ENCODE results near the gene GSTM5. TPM values are rescaled to one million over a fixed set of nuclear protein-coding genes. Genes with fewer than 3 reads are reported as not detected.
A peak's percentile ranks its signal among the peaks of the same experiment; 100 is the strongest.

The GSTM5 gene
- total and polyA plus RNA-seq, 2 of the 8 experiments (the other 6 are each of a cell fraction or from before 2014, with no cell fraction given), result 0.24 to 0.89 TPM

- Histone ChIP-seq H3K27me3 (replicated peaks in 1 of 4; ENCODE audit: control insufficient read depth in 3 of 4, extremely low read depth in 1 of 4, insufficient read depth in 3 of 4, low read length in 3 of 4) (no peaks in the 10 kb centered on the region), H3K4me1 (replicated peaks in 1 of 4; ENCODE audit: control insufficient read depth in 3 of 4, insufficient read depth in 4 of 4, low read length in 3 of 4) (no peaks in the 10 kb centered on the region), H2AFZ (ENCODE audit: low read length) (no peak overlapping the region), H3K14ac (ENCODE audit: insufficient read length) (no peak overlapping the region), H3K23me2 (ENCODE audit: low read depth, low read length) (no peaks in the 10 kb centered on the region), H3K56ac (replicated peaks; ENCODE audit: insufficient read length, low read depth, low read length) (no peak overlapping the region), H2BK15ac (ENCODE audit: low read length) (no peak overlapping the region), H3K4me3 (ENCODE audit: extremely low read depth in 1 of 4, insufficient read depth in 2 of 4, low read depth in 3 of 4, low read length in 4 of 4) (no peak overlapping the region), H3K9ac (replicated peaks in 1 of 4; ENCODE audit: extremely low read depth in 1 of 4, low read depth in 3 of 4, low read length in 3 of 4) (no peak overlapping the region), H3K79me2 (ENCODE audit: control insufficient read depth in 1 of 2, insufficient read depth in 2 of 2, low read length in 2 of 2) (no peaks in the 10 kb centered on the region), H3K9me3 (ENCODE audit: insufficient read depth in 2 of 2, low read depth in 1 of 2, low read length in 1 of 2) (peaks cover 7% of the 10 kb centered on the region in 2 experiments), H4K20me1 (replicated peaks in 1 of 2; ENCODE audit: control insufficient read depth in 1 of 2, insufficient read depth in 2 of 2, low read length in 2 of 2) (no peaks in the 10 kb centered on the region), H3K4ac (replicated peaks; ENCODE audit: insufficient read length, low read depth, low read length) (no peak overlapping the region), H4K5ac (ENCODE audit: insufficient read length, low read depth, low read length) (no peak overlapping the region), H4K91ac (replicated peaks; ENCODE audit: insufficient read length, low read length) (no peak overlapping the region), H4K8ac (ENCODE audit: extremely low read depth, insufficient read depth, low read length) (no peak overlapping the region), H3K36me3 (ENCODE audit: control insufficient read depth in 2 of 4, insufficient read depth in 4 of 4, low read length in 3 of 4) (no peaks in the 10 kb centered on the region), H2BK12ac (ENCODE audit: low read depth, low read length) (no peak overlapping the region), H3K4me2 (ENCODE audit: insufficient read depth in 1 of 2, low read depth in 2 of 2, low read length in 2 of 2) (no peak overlapping the region), H3K27ac (ENCODE audit: low read depth, low read length) (no peak overlapping the region), H2BK120ac (replicated peaks; ENCODE audit: low read depth, low read length) (no peak overlapping the region), H3K23ac (ENCODE audit: insufficient read length) (no peak overlapping the region), H2BK20ac (ENCODE audit: low read length) (no peak overlapping the region), H3K18ac (ENCODE audit: extremely low read depth, low read length) (no peak overlapping the region), H2BK5ac (ENCODE audit: low read depth, low read length) (no peak overlapping the region), H3K79me1 (ENCODE audit: low read depth, low read length) (no peaks in the 10 kb centered on the region), H2AK5ac (ENCODE audit: low read depth, low read length) (no peak overlapping the region)
- CTCF ChIA-PET (ENCODE audit: partially characterized antibody), result interaction anchor here (0.7 kb wide), 1 partner anchor 246 kb away, joined by 3 read pairs; no protein-coding TSS in a partner anchor
- POLR2A ChIA-PET (ENCODE audit: partially characterized antibody), result no interaction called here
- DNase-seq (ENCODE audit: low read depth in 1 of 2, low spot score in 2 of 2), result no peak
- 89% methylated on average over 7 of the region's 7 CpGs; no CpG with 5 or more reads in 1 of the 2 experiments for WGBS, 2 experiments (ENCODE audit: extremely low coverage in 1 of 2, insufficient coverage in 1 of 2, insufficient read length in 1 of 2, insufficient replicate concordance in 2 of 2, low coverage in 1 of 2, low lambda C conversion rate in 2 of 2, missing lambda C conversion rate in 1 of 2)
- TF ChIP-seq SIN3A (conservative IDR thresholded peaks at IDR 0.05 in 1 of 2, IDR thresholded peaks at IDR 0.05 in 1 of 2; ENCODE audit: low read depth in 1 of 2, low read length in 2 of 2) (no peak), CEBPB (IDR thresholded peaks at IDR 0.05; ENCODE audit: low read depth, low read length) (peak; percentile 93), RXRA (IDR thresholded peaks at IDR 0.05; ENCODE audit: insufficient read depth, low read depth, low read length) (no peak), TBP (IDR thresholded peaks at IDR 0.05; ENCODE audit: low read depth, low read length) (no peak), EZH2 (IDR thresholded peaks at IDR 0.05; ENCODE audit: low read depth, low read length, severe bottlenecking) (no peak)
- no peak for FAIRE-seq
Observed at GRCh38 chr1:109722908-109723691, 11.0 kb downstream of the GSTM5 start.

All from H1 (cell line).